Smooth muscle cell (in vitro differentiated cells): Measurements from ENCODE around the gene GAS7. TPM values are rescaled to one million over a fixed set of nuclear protein-coding genes. Genes with fewer than 3 reads are reported as not detected.

ENCODE experiments used
- DNase-seq: peaks from one replicate; lab custom pipeline; 2025; ENCODE audit not compliant: unreplicated experiment; lab: John Stamatoyannopoulos, UW
- H2AFZ ChIP-seq: fragments of 200-600 bp; sonication (generic); 2 replicates; pipeline ENCODE4 v1.6.0; 2016; ENCODE audit warnings: antibody characterized with exemption, low read depth, mild to moderate bottlenecking
- H3F3A ChIP-seq: fragments of 200-600 bp; sonication (generic); 2 replicates; pipeline ENCODE4 v1.6.0; 2017; ENCODE audit warnings: antibody characterized with exemption, low read depth
- H3K27ac ChIP-seq: fragments of 200-600 bp; sonication (generic); 2 replicates; pipeline ENCODE4 v1.5.1; 2016; ENCODE audit warnings: low read depth, mild to moderate bottlenecking
- H3K27me3 ChIP-seq: fragments of 200-600 bp; sonication (generic); 2 replicates; pipeline ENCODE4 v1.6.1; 2016; ENCODE audit warnings: low read depth, mild to moderate bottlenecking
- H3K36me3 ChIP-seq: fragments of 200-600 bp; sonication (generic); 2 replicates; pipeline ENCODE4 v1.5.1; 2016; ENCODE audit warnings: low read depth
- H3K4me1 ChIP-seq: fragments of 200-600 bp; sonication (generic); 2 replicates; pipeline ENCODE4 v1.5.1; 2016; ENCODE audit warnings: low read depth
- H3K4me2 ChIP-seq: fragments of 200-600 bp; sonication (generic); 2 replicates; pipeline ENCODE4 v1.6.0; 2016; ENCODE audit warnings: mild to moderate bottlenecking
- H3K4me3 ChIP-seq: fragments of 200-600 bp; sonication (generic); 2 replicates; pipeline ENCODE4 v1.5.1; 2016; ENCODE audit warnings: mild to moderate bottlenecking
- H3K79me2 ChIP-seq: fragments of 200-600 bp; sonication (generic); 2 replicates; pipeline ENCODE4 v1.6.0; 2016; ENCODE audit warnings: low read depth, mild to moderate bottlenecking
- H3K9ac ChIP-seq: fragments of 200-600 bp; sonication (generic); 2 replicates; pipeline ENCODE4 v1.6.0; 2016; ENCODE audit warnings: low read depth
- H3K9me3 ChIP-seq: fragments of 200-600 bp; sonication (generic); replicated peaks from 2 replicates; pipeline ENCODE4 v1.5.1; 2016; ENCODE audit warnings: low read depth
- H4K20me1 ChIP-seq: fragments of 200-600 bp; sonication (generic); 2 replicates; pipeline ENCODE4 v1.6.0; 2016; ENCODE audit warnings: low read depth
- WGBS: methylation state at CpG from one replicate; pipeline ENCODE4 v1.1.7; 2016; ENCODE audit warnings: low lambda C conversion rate; 5-methylcytosine and 5-hydroxymethylcytosine counted together
- polyA plus RNA-seq: library from polyadenylated mRNA; unstranded; fragments of >200 nt; fragmentation: Nextera tagmentation; extraction: Ambion mirVana; gene quantifications from 2 replicates; pipeline ENCODE4 v1.2.1, GENCODE V29; 2016
- total RNA-seq: library from RNA; depleted of rRNA; stranded (reverse); fragments of >200 nt; gene quantifications from 2 replicates; pipeline ENCODE4 v1.2.3, GENCODE V29; 2014
- TF ChIP-seq, protein P1 (sequence below): fragments of 200-600 bp; sonication (generic); IDR thresholded peaks from 2 replicates; pipeline ENCODE4 v1.5.1; 2017; ENCODE audit warnings: borderline replicate concordance, mild to moderate bottlenecking, antibody characterized with exemption; ENCODE audit not compliant: insufficient read depth, poor library complexity, severe bottlenecking

GAS7 gene
- total and polyA plus RNA-seq, 2 experiments from 2014 or later, result 86.8 to 103 TPM

DNA sequence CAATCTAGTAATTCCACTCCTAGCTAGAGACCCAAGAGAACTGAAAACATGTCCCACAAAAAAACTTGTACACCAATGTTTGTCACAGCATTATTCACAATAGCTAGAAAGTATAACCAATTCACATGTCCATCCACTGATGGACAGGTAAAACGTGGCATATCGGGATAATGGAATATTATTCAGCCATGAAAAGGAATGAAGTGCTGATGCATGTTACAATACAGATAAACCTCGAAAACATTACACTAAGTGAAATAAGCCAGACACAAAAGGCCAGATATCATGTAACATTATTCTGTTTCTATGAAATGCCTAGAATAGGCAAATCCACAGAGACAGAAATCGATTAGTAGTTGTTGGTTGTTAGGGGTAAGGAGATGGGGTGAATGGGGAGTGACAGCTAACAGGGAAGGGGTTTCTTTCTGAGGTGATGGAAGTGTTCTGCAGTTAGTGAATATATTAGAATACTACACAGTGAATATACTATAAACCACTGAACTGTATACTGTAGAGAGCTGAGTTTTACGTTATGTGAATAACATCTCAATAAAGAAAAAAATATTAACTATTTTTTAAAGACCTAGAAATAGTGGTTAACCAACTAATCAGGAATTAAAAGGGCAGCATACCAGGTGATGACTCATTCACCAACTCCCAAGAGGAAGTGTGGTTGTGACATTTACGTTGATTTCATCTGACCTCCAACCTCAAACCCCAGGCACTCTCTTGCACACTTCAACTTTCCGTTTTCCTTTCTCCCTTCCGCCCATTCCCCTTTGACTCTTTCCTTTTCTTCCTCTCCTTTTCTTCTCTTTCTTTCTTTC, 48.6 kb downstream of the GAS7 start:
- Histone ChIP-seq H3K27ac (peak overlapping the region; percentile 66), H3K9ac (no peak overlapping the region), H2AFZ (no peak overlapping the region), H3K36me3 (no peaks in the 10 kb centered on the region), H3K79me2 (peaks cover 97% of the 10 kb centered on the region), H3K27me3 (no peaks in the 10 kb centered on the region), H4K20me1 (peaks cover 65% of the 10 kb centered on the region), H3F3A (peaks cover 21% of the 10 kb centered on the region), H3K4me2 (peak overlapping the region; percentile 67), H3K4me3 (no peak overlapping the region), H3K4me1 (peaks cover 7% of the 10 kb centered on the region), H3K9me3 (no peaks in the 10 kb centered on the region)
- 58% methylated on average over 8 of the region's 8 CpGs for WGBS
- TF ChIP-seq, protein P1, sequence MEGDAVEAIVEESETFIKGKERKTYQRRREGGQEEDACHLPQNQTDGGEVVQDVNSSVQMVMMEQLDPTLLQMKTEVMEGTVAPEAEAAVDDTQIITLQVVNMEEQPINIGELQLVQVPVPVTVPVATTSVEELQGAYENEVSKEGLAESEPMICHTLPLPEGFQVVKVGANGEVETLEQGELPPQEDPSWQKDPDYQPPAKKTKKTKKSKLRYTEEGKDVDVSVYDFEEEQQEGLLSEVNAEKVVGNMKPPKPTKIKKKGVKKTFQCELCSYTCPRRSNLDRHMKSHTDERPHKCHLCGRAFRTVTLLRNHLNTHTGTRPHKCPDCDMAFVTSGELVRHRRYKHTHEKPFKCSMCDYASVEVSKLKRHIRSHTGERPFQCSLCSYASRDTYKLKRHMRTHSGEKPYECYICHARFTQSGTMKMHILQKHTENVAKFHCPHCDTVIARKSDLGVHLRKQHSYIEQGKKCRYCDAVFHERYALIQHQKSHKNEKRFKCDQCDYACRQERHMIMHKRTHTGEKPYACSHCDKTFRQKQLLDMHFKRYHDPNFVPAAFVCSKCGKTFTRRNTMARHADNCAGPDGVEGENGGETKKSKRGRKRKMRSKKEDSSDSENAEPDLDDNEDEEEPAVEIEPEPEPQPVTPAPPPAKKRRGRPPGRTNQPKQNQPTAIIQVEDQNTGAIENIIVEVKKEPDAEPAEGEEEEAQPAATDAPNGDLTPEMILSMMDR, result no peak
- no peak for DNase-seq

DNA sequence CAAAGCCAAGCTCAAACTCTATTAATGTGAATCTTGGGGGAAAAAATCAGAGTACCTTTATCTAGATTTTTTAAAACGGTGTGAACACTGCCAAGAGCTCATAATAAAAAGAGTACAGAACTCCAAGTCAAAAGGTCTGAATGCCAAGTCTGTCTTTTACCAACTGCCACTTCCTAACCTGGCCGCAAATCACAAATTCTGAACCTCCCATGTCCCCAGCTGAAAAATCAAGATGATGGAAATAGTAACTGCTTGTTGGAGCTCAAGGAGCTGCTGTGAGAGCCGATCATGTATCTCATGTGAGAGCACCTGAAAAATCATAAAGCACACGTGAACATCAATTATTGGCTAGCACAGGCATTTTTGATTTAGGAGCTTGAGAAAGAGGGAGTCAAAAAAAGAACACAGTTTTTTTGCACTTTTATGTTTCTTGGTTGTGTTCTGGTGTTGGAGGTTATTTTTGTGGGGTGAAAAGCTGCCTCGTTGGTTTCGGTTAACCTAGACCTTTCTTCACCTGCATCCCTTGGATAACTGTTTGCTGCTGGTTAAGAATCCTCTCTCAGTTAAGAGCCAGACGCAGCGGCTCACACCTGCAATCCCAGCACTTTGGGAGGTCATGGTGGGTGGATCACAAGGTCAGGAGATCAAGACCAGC, 50.5 kb downstream of the GAS7 start:
- Histone ChIP-seq H3K4me1 (peaks cover 11% of the 10 kb centered on the region), H3K9me3 (no peaks in the 10 kb centered on the region), H3K27ac (peak overlapping the region; percentile 73), H3K4me3 (no peak overlapping the region), H4K20me1 (peaks cover 66% of the 10 kb centered on the region), H3K79me2 (peaks cover 96% of the 10 kb centered on the region), H3K4me2 (peak overlapping the region; percentile 22), H3K27me3 (no peaks in the 10 kb centered on the region), H3K36me3 (no peaks in the 10 kb centered on the region), H2AFZ (no peak overlapping the region), H3K9ac (no peak overlapping the region), H3F3A (peaks cover 21% of the 10 kb centered on the region)
- TF ChIP-seq, protein P1, result no peak
- WGBS, result 96% methylated on average over 8 of the region's 8 CpGs
- no peak for DNase-seq

DNA sequence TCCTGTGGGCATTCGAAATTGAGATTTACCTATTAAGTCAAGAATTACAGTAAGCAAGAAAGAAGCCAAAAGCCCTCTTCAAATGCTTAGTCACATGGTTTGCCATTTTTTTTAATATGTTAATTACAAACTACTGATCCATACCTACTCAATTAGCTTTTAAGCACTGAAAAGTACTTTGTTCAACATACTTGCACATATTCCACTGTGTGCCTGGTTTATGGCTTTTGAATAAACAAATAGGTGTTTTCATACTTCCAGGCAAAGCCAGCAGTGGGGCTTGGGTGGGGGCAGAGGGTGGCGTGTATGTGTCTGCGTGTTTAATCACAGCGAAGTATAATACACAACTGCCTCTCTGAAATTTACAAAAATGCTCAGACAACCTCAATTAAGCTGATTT, 51.4 kb downstream of the GAS7 start:
- H3F3A ChIP-seq, result peaks cover 21% of the 10 kb centered on the region
- TF ChIP-seq, protein P1, result no peak
- H3K27me3 ChIP-seq, result no peaks in the 10 kb centered on the region
- H3K36me3 ChIP-seq, result no peaks in the 10 kb centered on the region
- H3K4me3 ChIP-seq, result no peak overlapping the region
- peak overlapping the region; percentile 22 for H3K4me2 ChIP-seq
- no peak overlapping the region for H3K9ac ChIP-seq
- H3K9me3 ChIP-seq, result no peaks in the 10 kb centered on the region
- H3K27ac ChIP-seq, result peak overlapping the region; percentile 73
- DNase-seq, result no peak
- H4K20me1 ChIP-seq, result peaks cover 59% of the 10 kb centered on the region
- peaks cover 11% of the 10 kb centered on the region for H3K4me1 ChIP-seq
- 64% methylated on average over 4 of the region's 4 CpGs for WGBS
- H3K79me2 ChIP-seq, result peaks cover 96% of the 10 kb centered on the region
- no peak overlapping the region for H2AFZ ChIP-seq
